ENCODE data around the gene DLX6.

Gene DLX6

GRCh38 chr7:96996111-96996957 lies 9.0 kb upstream of the DLX6 start:
- DNase-seq, result no peak

- DNase-seq, result no peak
These were observed 8.3 kb upstream of the DLX6 start for GRCh38 chr7:96996958-96997511.

- no peak for DNase-seq
These were observed 7.8 kb upstream of the DLX6 start for GRCh38 chr7:96997512-96998032.

GRCh38 chr7:96998333-96998732 lies 7.0 kb upstream of the DLX6 start:
- no peak for DNase-seq

GRCh38 chr7:96998744-96999143 lies 6.6 kb upstream of the DLX6 start:
- no peak for DNase-seq

- no peak for DNase-seq
These were observed 4.1 kb upstream of the DLX6 start for GRCh38 chr7:97001221-97001620.

- DNase-seq, result no peak
These were observed 3.4 kb upstream of the DLX6 start for GRCh38 chr7:97001656-97002554.

- DNase-seq, result no peak
These were observed 2.6 kb upstream of the DLX6 start for GRCh38 chr7:97002555-97003261.

- no peak for DNase-seq
These were observed 1.8 kb upstream of the DLX6 start for GRCh38 chr7:97003262-97004246.

GRCh38 chr7:97004247-97005182 lies 838 bp upstream of the DLX6 start:
- no peak for DNase-seq

GRCh38 chr7:97006055-97006815 lies 882 bp downstream of the DLX6 start:
- DNase-seq, result peak; percentile 5

GRCh38 chr7:97006816-97007582 lies 1.6 kb downstream of the DLX6 start:
- DNase-seq, result no peak

GRCh38 chr7:97007583-97007861 lies 2.2 kb downstream of the DLX6 start:
- DNase-seq, result no peak

GRCh38 chr7:97008275-97008917 lies 3.0 kb downstream of the DLX6 start:
- DNase-seq, result no peak

GRCh38 chr7:97009753-97010732 lies 4.7 kb downstream of the DLX6 start:
- DNase-seq, result no peak

- DNase-seq, result no peak
These were observed 5.8 kb downstream of the DLX6 start for GRCh38 chr7:97011104-97011503.

Data from hematopoietic multipotent progenitor cell treated with erythropoietin and hydrocortisone succinate and interleukin-3 and kit ligand, for 8 days (in vitro differentiated cells).